Measurements from ENCODE around the gene RANBP3. TPM values are rescaled to one million over a fixed set of nuclear protein-coding genes. Genes with fewer than 3 reads are reported as not detected.

RANBP3 gene
- total and polyA plus RNA-seq, 2 of the 8 experiments (the other 6 are each of a cell fraction or from before 2014, with no cell fraction given): 95.4 to 122 TPM

DNA sequence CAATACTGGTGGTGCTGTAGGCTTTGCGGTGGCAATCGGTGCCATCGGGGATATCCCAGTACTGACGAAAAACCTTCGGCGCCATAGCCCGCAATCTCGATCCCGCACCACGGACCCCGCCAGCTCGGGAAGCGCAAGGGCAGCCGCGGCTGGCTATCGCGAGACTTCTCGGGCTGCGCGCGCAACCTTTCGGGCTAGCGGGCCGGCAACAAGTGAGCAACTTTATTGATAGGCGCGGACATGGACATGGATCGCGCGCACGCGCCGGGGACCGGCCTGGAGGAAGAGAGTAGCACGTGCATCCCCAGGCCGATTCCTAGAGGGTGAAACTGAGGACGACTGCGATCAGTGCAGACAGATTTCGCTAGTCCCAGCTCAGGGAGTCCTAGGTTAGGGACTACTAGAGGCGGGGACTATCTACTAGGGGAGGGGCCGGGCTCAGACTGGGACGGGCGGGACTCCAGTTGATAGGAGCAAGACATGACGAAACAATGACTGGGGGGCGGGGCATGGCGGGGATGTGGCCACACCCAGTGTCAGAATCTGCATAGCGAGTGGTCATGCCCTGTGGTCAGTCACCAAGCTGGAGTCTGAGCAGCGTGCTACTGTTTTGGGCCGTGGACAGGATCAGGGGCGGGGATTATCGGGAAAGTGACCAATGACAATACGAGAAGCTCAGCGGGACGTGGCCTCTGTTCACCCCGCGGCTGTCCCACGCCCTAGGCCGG lies 74.2 kb downstream of the RANBP3 start, which contains the start of gene NDUFA11 (continued):
- peak; percentile 84 for TF ChIP-seq TAF7 (optimal IDR thresholded peaks at IDR 0.05; ENCODE audit: borderline replicate concordance, low read depth, low read length)

All from H1 (cell line).